ENCODE measurements around the gene SLC22A2. TPM values are rescaled to one million over a fixed set of nuclear protein-coding genes. Genes with fewer than 3 reads are reported as not detected.

The SLC22A2 gene
- total and polyA plus RNA-seq, 9 of the 15 experiments (the other 6 are each of a cell fraction or from before 2014, with no cell fraction given), result not detected

DNA sequence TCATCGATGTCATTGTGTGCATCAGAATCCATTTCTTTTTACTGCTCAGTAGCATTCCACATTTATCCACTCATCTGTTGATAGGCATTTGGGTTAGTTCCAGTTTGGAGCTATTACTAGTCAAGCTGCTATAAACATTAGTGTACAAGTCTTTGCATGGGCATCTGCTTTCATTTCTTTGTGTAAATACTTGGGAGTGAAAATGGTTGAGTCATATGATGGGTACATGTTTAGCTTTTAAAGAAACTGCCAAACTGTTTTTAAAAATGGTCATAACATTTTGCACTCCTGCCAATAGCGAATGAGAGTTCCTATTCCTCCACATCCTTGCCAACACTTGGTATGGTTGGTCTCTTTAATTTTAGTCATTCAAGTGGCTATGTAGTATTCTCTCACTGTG lies 21.2 kb upstream of the SLC22A2 start:
- no TSS peak for BruUV-seq (replicated peaks)
- H3K27me3 ChIP-seq (ENCODE audit: control insufficient read depth in 2 of 2, insufficient read depth in 2 of 2, low read length in 2 of 2), result peaks cover 11 to 28% of the 10 kb centered on the region in 2 experiments; a peak in 4 of 5 replicates
- no peaks in the 10 kb centered on the region for H3K79me2 ChIP-seq (ENCODE audit: control insufficient read depth, insufficient read depth, low read length)
- no peaks in the 10 kb centered on the region for H3K36me3 ChIP-seq (ENCODE audit: control insufficient read depth, insufficient read depth, low read length)
- ChIA-PET CTCF (ENCODE audit: low intra/inter-chr PET ratio) (no interaction called here), POLR2A (no interaction called here)
- FAIRE-seq, result peak; percentile 23
- H3K9me1 ChIP-seq (ENCODE audit: control insufficient read depth, insufficient read depth, low read length), result no peaks in the 10 kb centered on the region
- H3K9me3 ChIP-seq (replicated peaks; ENCODE audit: control insufficient read depth, insufficient read depth, low read depth, low read length), result no peaks in the 10 kb centered on the region
- no peak overlapping the region for H2AFZ ChIP-seq (ENCODE audit: low read depth, low read length)
- DNase-seq (ENCODE audit: extremely low read depth in 1 of 4, low spot score in 3 of 4), result no peak
- no peak for TF ChIP-seq ZNF584 (CRISPR knock-in tag; IDR thresholded peaks at IDR 0.05; ENCODE audit: low read depth)
- TF ChIP-seq, protein P1, sequence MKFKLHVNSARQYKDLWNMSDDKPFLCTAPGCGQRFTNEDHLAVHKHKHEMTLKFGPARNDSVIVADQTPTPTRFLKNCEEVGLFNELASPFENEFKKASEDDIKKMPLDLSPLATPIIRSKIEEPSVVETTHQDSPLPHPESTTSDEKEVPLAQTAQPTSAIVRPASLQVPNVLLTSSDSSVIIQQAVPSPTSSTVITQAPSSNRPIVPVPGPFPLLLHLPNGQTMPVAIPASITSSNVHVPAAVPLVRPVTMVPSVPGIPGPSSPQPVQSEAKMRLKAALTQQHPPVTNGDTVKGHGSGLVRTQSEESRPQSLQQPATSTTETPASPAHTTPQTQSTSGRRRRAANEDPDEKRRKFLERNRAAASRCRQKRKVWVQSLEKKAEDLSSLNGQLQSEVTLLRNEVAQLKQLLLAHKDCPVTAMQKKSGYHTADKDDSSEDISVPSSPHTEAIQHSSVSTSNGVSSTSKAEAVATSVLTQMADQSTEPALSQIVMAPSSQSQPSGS (CRISPR knock-in tag; IDR thresholded peaks at IDR 0.05), result no peak
- no peak for TF ChIP-seq RBFOX2 (IDR thresholded peaks at IDR 0.05; ENCODE audit: low read depth, low read length)
- no peak for TF ChIP-seq ARNT (IDR thresholded peaks at IDR 0.05)
- TF ChIP-seq, protein P2, sequence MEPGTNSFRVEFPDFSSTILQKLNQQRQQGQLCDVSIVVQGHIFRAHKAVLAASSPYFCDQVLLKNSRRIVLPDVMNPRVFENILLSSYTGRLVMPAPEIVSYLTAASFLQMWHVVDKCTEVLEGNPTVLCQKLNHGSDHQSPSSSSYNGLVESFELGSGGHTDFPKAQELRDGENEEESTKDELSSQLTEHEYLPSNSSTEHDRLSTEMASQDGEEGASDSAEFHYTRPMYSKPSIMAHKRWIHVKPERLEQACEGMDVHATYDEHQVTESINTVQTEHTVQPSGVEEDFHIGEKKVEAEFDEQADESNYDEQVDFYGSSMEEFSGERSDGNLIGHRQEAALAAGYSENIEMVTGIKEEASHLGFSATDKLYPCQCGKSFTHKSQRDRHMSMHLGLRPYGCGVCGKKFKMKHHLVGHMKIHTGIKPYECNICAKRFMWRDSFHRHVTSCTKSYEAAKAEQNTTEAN (CRISPR knock-in tag; IDR thresholded peaks at IDR 0.05), result no peak
- H3K9ac ChIP-seq (ENCODE audit: insufficient read depth in 1 of 2, low read depth in 2 of 2, low read length in 2 of 2), result no peak overlapping the region
- H3K4me1 ChIP-seq (replicated peaks in 1 of 2; ENCODE audit: control insufficient read depth in 2 of 2, insufficient read depth in 2 of 2, low read length in 2 of 2), result no peaks in the 10 kb centered on the region
- 0% methylated on average over 2 of the region's 2 CpGs for WGBS (ENCODE audit: insufficient coverage, low coverage, missing lambda C conversion rate)
- intact Hi-C loops (cut with micrococcal nuclease) (no loop called here), in situ Hi-C loops (cut with MboI) (no loop called here)
- no peak overlapping the region for H3K27ac ChIP-seq (ENCODE audit: extremely low read depth, low read depth, low read length)
- H3K4me2 ChIP-seq (ENCODE audit: insufficient read depth, low read length), result no peak overlapping the region
- no peak overlapping the region for H3K4me3 ChIP-seq
- ATAC-seq, result no peak
- no peaks in the 10 kb centered on the region for H4K20me1 ChIP-seq (replicated peaks; ENCODE audit: control insufficient read depth, insufficient read depth, low read length)

Measured in K562 (cell line).